Measurements from ENCODE around the gene SGCD. TPM values are rescaled to one million over a fixed set of nuclear protein-coding genes. Genes with fewer than 3 reads are reported as not detected.

SGCD gene
- total RNA-seq, 1 donor = 11.7 TPM

- no peak overlapping the region for H3K4me3 ChIP-seq (ENCODE audit: low read depth, low read length)
- no peak for DNase-seq (ENCODE audit: low read depth)
- no peak for TF ChIP-seq CTCF (IDR thresholded peaks at IDR 0.05; ENCODE audit: insufficient read depth, low read length)
Measured at GRCh38 chr5:156395306-156395675, 68.3 kb downstream of the SGCD start.

DNA sequence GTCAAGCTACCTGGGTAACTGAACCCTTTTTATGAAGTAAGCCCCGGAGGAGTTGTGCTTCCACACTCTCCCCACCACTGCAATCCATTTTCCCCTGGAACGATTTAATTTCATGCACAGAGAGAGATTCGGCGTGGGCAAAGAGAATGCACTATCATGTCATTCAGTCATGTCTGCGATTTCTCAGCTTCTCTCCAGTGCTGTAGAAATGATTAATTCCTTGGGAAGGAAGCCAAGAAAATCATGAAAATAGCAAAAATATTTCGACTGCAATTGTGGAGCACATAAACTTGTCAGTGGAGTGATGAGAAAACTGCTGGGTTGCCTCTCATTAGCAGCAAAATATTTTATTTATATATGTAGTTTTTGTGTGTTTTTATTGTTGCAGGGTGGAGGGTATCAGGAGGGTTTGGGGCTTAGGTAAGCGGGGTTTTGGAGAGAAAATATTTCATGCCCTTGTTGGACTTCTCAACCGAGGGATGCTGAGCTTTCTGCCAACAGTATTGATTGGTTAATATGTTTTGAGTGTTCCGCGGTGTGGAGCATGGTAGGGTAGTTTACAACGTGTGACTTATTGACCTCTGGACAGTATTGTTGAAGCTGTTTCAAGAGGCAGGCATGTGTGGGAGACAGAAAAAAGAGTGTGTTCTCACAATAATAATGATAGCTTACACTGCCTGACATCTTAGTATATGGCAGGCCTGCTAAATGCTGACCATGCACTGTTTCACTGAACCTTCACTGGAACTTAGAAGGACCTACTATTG, 69.3 kb downstream of the SGCD start:
- H3K4me3 ChIP-seq (ENCODE audit: low read depth, low read length) = no peak overlapping the region
- DNase-seq (ENCODE audit: low read depth) = peak; percentile 29
- TF ChIP-seq CTCF (IDR thresholded peaks at IDR 0.05; ENCODE audit: insufficient read depth, low read length) = no peak

DNA sequence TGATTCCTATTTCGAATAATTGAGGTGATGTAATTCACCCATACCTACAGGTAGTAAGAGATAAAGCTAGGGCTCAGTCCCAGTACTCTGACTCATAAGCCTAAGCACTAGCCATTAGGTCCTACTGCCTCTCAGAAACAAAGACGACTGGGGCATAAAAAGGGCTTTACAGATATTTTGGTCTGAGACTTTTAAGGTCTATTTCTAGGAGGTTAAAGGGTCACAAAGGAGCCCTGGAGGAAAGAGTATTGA, 69.8 kb downstream of the SGCD start:
- H3K4me3 ChIP-seq (ENCODE audit: low read depth, low read length) = no peak overlapping the region
- no peak for DNase-seq (ENCODE audit: low read depth)
- no peak for TF ChIP-seq CTCF (IDR thresholded peaks at IDR 0.05; ENCODE audit: insufficient read depth, low read length)

DNA sequence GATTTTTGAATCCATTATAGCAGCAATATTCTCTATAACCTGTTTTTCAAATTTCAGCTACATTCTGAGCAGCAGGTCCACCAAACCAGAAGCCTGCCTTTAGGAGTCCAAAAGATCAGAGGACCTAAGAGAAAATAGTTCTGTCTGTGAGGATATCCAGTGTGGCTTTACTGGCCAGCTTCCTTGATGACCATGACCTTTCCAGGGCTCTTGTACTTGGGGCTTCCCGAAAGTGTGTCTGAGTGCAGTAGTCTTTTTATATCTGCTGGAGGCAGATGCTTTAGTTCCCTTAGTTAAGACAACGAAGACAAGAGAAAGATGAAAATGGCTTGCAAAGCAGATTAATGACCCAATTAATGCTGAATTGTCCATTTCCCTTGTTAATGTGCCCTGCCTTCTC, 72.4 kb downstream of the SGCD start:
- no peak overlapping the region for H3K4me3 ChIP-seq (ENCODE audit: low read depth, low read length)
- TF ChIP-seq CTCF (IDR thresholded peaks at IDR 0.05; ENCODE audit: insufficient read depth, low read length) = no peak
- no peak for DNase-seq (ENCODE audit: low read depth)

DNA sequence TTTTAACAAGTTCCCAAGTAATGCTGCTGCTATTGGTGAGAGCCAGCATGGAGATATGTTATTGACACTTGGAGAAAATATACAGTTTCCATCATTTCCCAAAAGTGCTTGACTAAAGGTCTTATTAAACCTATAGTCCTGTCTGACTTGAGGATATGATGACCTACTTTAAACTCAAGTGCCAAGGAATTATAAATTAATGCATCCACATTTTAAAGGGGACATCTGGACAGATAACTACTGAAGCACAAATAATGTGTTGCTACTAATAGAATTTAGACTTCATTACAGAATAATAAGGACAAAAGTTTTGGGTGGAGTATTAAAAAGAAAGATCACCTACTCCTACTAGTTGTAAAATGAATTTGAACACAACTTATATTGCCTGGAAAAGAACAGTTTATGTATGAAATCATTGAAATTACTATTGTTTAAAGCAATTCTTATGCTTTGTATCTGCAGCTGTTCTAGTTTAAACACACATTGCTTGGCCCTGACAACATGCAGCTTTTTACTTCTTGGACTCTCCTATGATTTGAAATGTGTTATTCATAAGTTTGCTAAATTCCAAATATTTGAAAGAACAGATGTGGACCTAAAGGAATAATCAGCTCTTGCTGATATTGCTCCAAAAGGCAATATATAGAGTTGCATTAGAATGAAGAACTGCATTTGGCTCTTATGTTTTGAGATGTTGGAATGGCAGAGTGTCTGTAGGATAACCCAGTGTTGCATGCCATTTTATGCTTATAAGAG, 73.4 kb downstream of the SGCD start:
- H3K4me3 ChIP-seq (ENCODE audit: low read depth, low read length) = no peak overlapping the region
- no peak for DNase-seq (ENCODE audit: low read depth)
- no peak for TF ChIP-seq CTCF (IDR thresholded peaks at IDR 0.05; ENCODE audit: insufficient read depth, low read length)

- DNase-seq (ENCODE audit: low read depth) = no peak
- no peak for TF ChIP-seq CTCF (IDR thresholded peaks at IDR 0.05; ENCODE audit: insufficient read depth, low read length)
- no peak overlapping the region for H3K4me3 ChIP-seq (ENCODE audit: low read depth, low read length)
Measured at GRCh38 chr5:156401804-156402203, 74.8 kb downstream of the SGCD start.
